ENCODE data around the gene FGF2. TPM values are rescaled to one million over a fixed set of nuclear protein-coding genes. Genes with fewer than 3 reads are reported as not detected.
"Not testable (repeated sequence)": the region's sequence is repeated elsewhere in the genome, so short reads cannot be mapped to it uniquely, and the experiment has no call there.

The FGF2 gene
- 12.2 TPM for total RNA-seq

- FAIRE-seq (no peak), DNase-seq (ENCODE audit: low spot score in 2 of 2) (peak; percentile 67 to 69)
Measured at GRCh38 chr4:122826553-122827257, at the start of gene FGF2. Gene FGF2, plus strand, starts transcription at chr4:122826831. Its CDS starts 344 bp downstream, at chr4:122827175.

GRCh38 chr4:122776916-122777315 is 49.7 kb upstream of the FGF2 start:
- no peak for FAIRE-seq

GRCh38 chr4:122777846-122778673 is 48.6 kb upstream of the FGF2 start:
- FAIRE-seq (no peak), DNase-seq (ENCODE audit: low spot score in 2 of 2) (no peak)

More at GRCh38 chr4:122776916-122777315, 49.7 kb upstream of the FGF2 start:
- DNase-seq (ENCODE audit: low spot score in 2 of 2) = no peak

- no peak for FAIRE-seq
- no peak for DNase-seq (ENCODE audit: low spot score in 2 of 2)
Measured at GRCh38 chr4:122781486-122781885, 45.1 kb upstream of the FGF2 start.

- FAIRE-seq (no peak), DNase-seq (ENCODE audit: low spot score in 2 of 2) (no peak)
Measured at GRCh38 chr4:122783301-122784215, 43.1 kb upstream of the FGF2 start.

- DNase-seq (ENCODE audit: low spot score in 2 of 2) (no peak), FAIRE-seq (no peak)
Measured at GRCh38 chr4:122784261-122784660, 42.4 kb upstream of the FGF2 start.

GRCh38 chr4:122785099-122785498 is 41.5 kb upstream of the FGF2 start:
- FAIRE-seq = no peak

GRCh38 chr4:122786296-122786695 is 40.3 kb upstream of the FGF2 start:
- DNase-seq (ENCODE audit: low spot score in 2 of 2); FAIRE-seq: not testable (repeated sequence)

More at GRCh38 chr4:122785099-122785498, 41.5 kb upstream of the FGF2 start:
- no peak for DNase-seq (ENCODE audit: low spot score in 2 of 2)

GRCh38 chr4:122786920-122787319 is 39.7 kb upstream of the FGF2 start:
- not testable (repeated sequence) for DNase-seq (ENCODE audit: low spot score in 2 of 2); FAIRE-seq

GRCh38 chr4:122787940-122788339 is 38.7 kb upstream of the FGF2 start:
- DNase-seq (ENCODE audit: low spot score in 2 of 2) (no peak), FAIRE-seq (no peak)

GRCh38 chr4:122788935-122789334 is 37.7 kb upstream of the FGF2 start:
- FAIRE-seq = no peak
- DNase-seq (ENCODE audit: low spot score in 2 of 2) = no peak

- DNase-seq (ENCODE audit: low spot score in 2 of 2) (no peak), FAIRE-seq (no peak)
Measured at GRCh38 chr4:122793811-122794210, 32.8 kb upstream of the FGF2 start.

GRCh38 chr4:122796801-122797404 is 29.7 kb upstream of the FGF2 start:
- no peak for FAIRE-seq

GRCh38 chr4:122797405-122798094 is 29.1 kb upstream of the FGF2 start:
- DNase-seq (ENCODE audit: low spot score in 2 of 2) (no peak), FAIRE-seq (no peak)

More at GRCh38 chr4:122796801-122797404, 29.7 kb upstream of the FGF2 start:
- no peak for DNase-seq (ENCODE audit: low spot score in 2 of 2)

- DNase-seq (ENCODE audit: low spot score in 2 of 2) = no peak
- FAIRE-seq = no peak
Measured at GRCh38 chr4:122798101-122798500, 28.5 kb upstream of the FGF2 start.

- FAIRE-seq (no peak), DNase-seq (ENCODE audit: low spot score in 2 of 2) (no peak)
Measured at GRCh38 chr4:122798917-122799316, 27.7 kb upstream of the FGF2 start.

GRCh38 chr4:122803788-122804208 is 22.8 kb upstream of the FGF2 start:
- DNase-seq (ENCODE audit: low spot score in 2 of 2) (no peak), FAIRE-seq (no peak)

- DNase-seq (ENCODE audit: low spot score in 2 of 2) (no peak), FAIRE-seq (no peak)
Measured at GRCh38 chr4:122806981-122807679, 19.5 kb upstream of the FGF2 start.

- no peak for DNase-seq (ENCODE audit: low spot score in 2 of 2)
- FAIRE-seq = no peak
Measured at GRCh38 chr4:122810669-122811068, 16.0 kb upstream of the FGF2 start.

Data from frontal cortex (tissue), 4 donors.